Lower leg skin (tissue), 3 donors: ENCODE results near the gene UVSSA.

ENCODE experiments used
- CTCF ChIP-seq, 3 donors: fragments of 450-650 bp; IDR thresholded peaks; one replicate each; pipeline ENCODE4 v1.5.1; 2016; ENCODE audit warnings: antibody characterized with exemption in 3 of 3, mild to moderate bottlenecking in 3 of 3, moderate library complexity in 2 of 3
- POLR2A ChIP-seq, 2 donors: fragments of 450-650 bp; IDR thresholded peaks; one replicate each; pipeline ENCODE4 v1.6.1; 2016 to 2017; ENCODE audit warnings: antibody characterized with exemption in 2 of 2, mild to moderate bottlenecking in 1 of 2, moderate library complexity in 1 of 2

- no peak for TF ChIP-seq POLR2A (IDR thresholded peaks at IDR 0.05)
- no peak for TF ChIP-seq CTCF (IDR thresholded peaks at IDR 0.05)
These were observed 2.3 kb upstream of the UVSSA start for GRCh38 chr4:1344696-1345095.
